Fibroblast of the aortic adventitia (primary cell): Measurements from ENCODE around the gene TUBB4A. TPM values are rescaled to one million over a fixed set of nuclear protein-coding genes. Genes with fewer than 3 reads are reported as not detected.
A peak's percentile ranks its signal among the peaks of the same experiment; 100 is the strongest.
"Not testable (repeated sequence)": the region's sequence is repeated elsewhere in the genome, so short reads cannot be mapped to it uniquely, and the experiment has no call there.

Experiments used
- DNase-seq: peaks from one replicate; pipeline ENCODE4 v3.0.0-alpha.2; 2010; ENCODE audit warnings: low read depth
- H3K4me3 ChIP-seq: 2 replicates; pipeline ENCODE4 v1.5.1; 2011; ENCODE audit warnings: low read depth, mild to moderate bottlenecking, control low read depth, low read length, moderate library complexity
- total RNA-seq: library from RNA; depleted of rRNA; stranded (reverse); fragments of >200 nt; gene quantifications from 2 replicates; pipeline ENCODE4 v1.2.3, GENCODE V29; 2012; ENCODE audit warnings: low replicate concordance
- TF ChIP-seq, protein P1 (sequence below): IDR thresholded peaks from 2 replicates; pipeline ENCODE4 v1.5.1; 2011; ENCODE audit warnings: mild to moderate bottlenecking, low read length, control low read depth, inconsistent platforms; ENCODE audit not compliant: insufficient read depth

Gene TUBB4A
- 0.41 TPM in 1 of 2 replicates, not detected in the other for total RNA-seq

- H3K4me3 ChIP-seq: no peak within 1 kb of the TSS
- DNase-seq: no peak
- TF ChIP-seq, protein P1, sequence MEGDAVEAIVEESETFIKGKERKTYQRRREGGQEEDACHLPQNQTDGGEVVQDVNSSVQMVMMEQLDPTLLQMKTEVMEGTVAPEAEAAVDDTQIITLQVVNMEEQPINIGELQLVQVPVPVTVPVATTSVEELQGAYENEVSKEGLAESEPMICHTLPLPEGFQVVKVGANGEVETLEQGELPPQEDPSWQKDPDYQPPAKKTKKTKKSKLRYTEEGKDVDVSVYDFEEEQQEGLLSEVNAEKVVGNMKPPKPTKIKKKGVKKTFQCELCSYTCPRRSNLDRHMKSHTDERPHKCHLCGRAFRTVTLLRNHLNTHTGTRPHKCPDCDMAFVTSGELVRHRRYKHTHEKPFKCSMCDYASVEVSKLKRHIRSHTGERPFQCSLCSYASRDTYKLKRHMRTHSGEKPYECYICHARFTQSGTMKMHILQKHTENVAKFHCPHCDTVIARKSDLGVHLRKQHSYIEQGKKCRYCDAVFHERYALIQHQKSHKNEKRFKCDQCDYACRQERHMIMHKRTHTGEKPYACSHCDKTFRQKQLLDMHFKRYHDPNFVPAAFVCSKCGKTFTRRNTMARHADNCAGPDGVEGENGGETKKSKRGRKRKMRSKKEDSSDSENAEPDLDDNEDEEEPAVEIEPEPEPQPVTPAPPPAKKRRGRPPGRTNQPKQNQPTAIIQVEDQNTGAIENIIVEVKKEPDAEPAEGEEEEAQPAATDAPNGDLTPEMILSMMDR: no peak
Measured at GRCh38 chr19:6501740-6502648, at the start of gene TUBB4A. TSS of gene TUBB4A (minus strand) at chr19:6502309. CDS start at chr19:6502212, 97 bp downstream.

GRCh38 chr19:6551091-6551490 lies 49.0 kb upstream of the TUBB4A start:
- H3K4me3 ChIP-seq: no peak overlapping the region
- no peak for DNase-seq
- TF ChIP-seq, protein P1: no peak

DNA sequence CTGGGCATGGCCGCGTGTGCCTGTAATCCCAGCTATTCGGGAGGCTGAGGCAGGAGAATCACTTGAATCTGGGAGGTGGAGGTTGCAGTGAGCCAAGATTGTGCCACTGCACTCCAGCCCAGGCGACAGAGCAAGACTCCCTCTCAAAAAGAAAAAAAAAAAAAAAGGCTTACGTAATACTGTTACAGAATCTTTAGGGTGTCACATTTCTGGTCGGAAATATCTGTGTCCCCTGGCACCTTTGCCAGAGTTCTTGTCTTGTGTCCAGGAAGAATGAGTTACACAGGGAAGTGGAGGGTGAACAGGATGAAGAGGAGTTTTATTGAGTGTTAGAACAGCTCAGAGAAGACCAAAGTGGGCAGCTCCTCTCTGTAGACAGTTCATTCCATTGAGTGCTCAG lies 48.6 kb upstream of the TUBB4A start:
- not testable (repeated sequence) for H3K4me3 ChIP-seq, DNase-seq

DNA sequence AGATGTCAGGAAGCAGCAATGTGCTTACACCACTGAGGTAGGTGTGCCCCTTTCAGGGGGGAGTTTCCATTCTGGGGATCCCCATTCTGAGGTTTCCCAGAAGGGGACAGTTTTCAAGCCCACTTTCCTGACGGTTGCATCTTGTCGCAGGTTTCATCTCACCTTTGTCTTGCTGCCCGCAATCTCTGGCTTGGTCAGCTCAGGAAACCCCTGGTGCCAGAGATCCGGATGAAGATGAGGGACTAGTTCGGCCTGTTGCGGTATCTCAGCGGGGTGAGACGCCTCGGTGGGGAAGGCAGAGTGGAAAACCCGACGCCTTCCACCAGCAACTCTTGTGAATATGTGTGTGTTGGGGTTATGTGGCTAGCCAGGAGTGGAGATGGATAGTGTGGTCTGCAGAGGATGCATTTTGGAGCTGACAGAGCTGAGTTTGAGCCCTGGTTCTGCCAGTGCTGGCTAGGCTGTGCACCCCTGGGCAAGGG lies 41.8 kb upstream of the TUBB4A start:
- H3K4me3 ChIP-seq: no peak overlapping the region
- no peak for DNase-seq
- TF ChIP-seq, protein P1: no peak

GRCh38 chr19:6540918-6541689 lies 39.0 kb upstream of the TUBB4A start:
- TF ChIP-seq, protein P1: no peak
- peak; percentile 4 for DNase-seq
- no peak overlapping the region for H3K4me3 ChIP-seq

- no peak overlapping the region for H3K4me3 ChIP-seq
- TF ChIP-seq, protein P1: no peak
- no peak for DNase-seq
Measured at GRCh38 chr19:6539514-6539913, 37.4 kb upstream of the TUBB4A start.
